ENCODE measurements around the gene RPS15.

GRCh38 chr19:1396019-1396767, 42.0 kb upstream of the RPS15 start:
- TF ChIP-seq POLR2A (IDR thresholded peaks at IDR 0.05; ENCODE audit: low read depth) (no peak), CTCF (IDR thresholded peaks at IDR 0.05) (no peak)

Data from esophagus muscularis mucosa (tissue), 3 donors.